Tibial artery (tissue), 4 donors: ENCODE data around the gene PROZ.

Source experiments
- DNase-seq, 2 donors: peaks; one replicate each; pipeline ENCODE4 v3.0.0-alpha.2; 2019
- H3K27ac ChIP-seq, 2 donors: fragments of 200-600 bp; sonication (generic) in 1 of 2; 1 replicate in 1 of 2; 2 replicates in 1 of 2; pipeline ENCODE4 v1.5.1; 2018 to 2019; ENCODE audit warnings: mild to moderate bottlenecking in 1 of 2
- H3K27me3 ChIP-seq, 2 donors: fragments of 200-600 bp; sonication (generic) in 1 of 2; one replicate each; pipeline versions ENCODE4 v1.5.1 to v1.6.0; 2016 to 2019
- H3K36me3 ChIP-seq, 3 donors: fragments of 200-600 bp; sonication (generic) in 2 of 3; one replicate each; pipeline ENCODE4 v1.5.1; 2016 to 2019; ENCODE audit warnings: mild to moderate bottlenecking in 2 of 3
- H3K4me1 ChIP-seq, 4 donors: fragments of 200-600 bp; sonication (generic) in 2 of 4; 1 replicate in 3 of 4; 2 replicates in 1 of 4; pipeline ENCODE4 v1.5.1; 2016 to 2019
- H3K4me3 ChIP-seq, 2 donors: fragments of 200-600 bp; sonication (generic) in 1 of 2; 1 replicate in 1 of 2; 2 replicates in 1 of 2; pipeline ENCODE4 v1.5.1; 2018 to 2019; ENCODE audit warnings: mild to moderate bottlenecking in 2 of 2
- H3K9me3 ChIP-seq, 3 donors: fragments of 200-600 bp; sonication (generic) in 1 of 3; one replicate each; pipeline ENCODE4 v1.5.1; 2016 to 2019
- CTCF ChIP-seq, 2 experiments: fragments of 200-600 bp in 1 of 2; fragments of 450-650 bp in 1 of 2; IDR thresholded peaks; one replicate each; pipeline ENCODE4 v1.5.1; 2017 to 2019; ENCODE audit warnings: antibody characterized with exemption in 2 of 2, mild to moderate bottlenecking in 1 of 2, moderate library complexity in 1 of 2
- intact Hi-C: fragments of 100-400 bp; cut with DNase I; formaldehyde crosslinking; loops from one replicate; pipeline ENCODE4 v1.15.0; 2023; ENCODE audit warnings: low total_unique reads

PROZ gene

GRCh38 chr13:113151745-113152690, 6.4 kb upstream of the PROZ start:
- H3K4me3 ChIP-seq = no peak overlapping the region
- no peak for TF ChIP-seq CTCF (IDR thresholded peaks at IDR 0.05)
- no peaks in the 10 kb centered on the region for H3K36me3 ChIP-seq
- H3K9me3 ChIP-seq = no peaks in the 10 kb centered on the region
- intact Hi-C loops = loop anchor here (10.0 kb wide), 2 partner anchors 53 to 117 kb away; partner anchors contain the start of genes CUL4A and PCID2
- DNase-seq = no peak
- no peak overlapping the region for H3K27ac ChIP-seq
- H3K27me3 ChIP-seq = no peaks in the 10 kb centered on the region
- H3K4me1 ChIP-seq = peaks cover 0 to 19% (median 8%) of the 10 kb centered on the region in 4 donors

DNA sequence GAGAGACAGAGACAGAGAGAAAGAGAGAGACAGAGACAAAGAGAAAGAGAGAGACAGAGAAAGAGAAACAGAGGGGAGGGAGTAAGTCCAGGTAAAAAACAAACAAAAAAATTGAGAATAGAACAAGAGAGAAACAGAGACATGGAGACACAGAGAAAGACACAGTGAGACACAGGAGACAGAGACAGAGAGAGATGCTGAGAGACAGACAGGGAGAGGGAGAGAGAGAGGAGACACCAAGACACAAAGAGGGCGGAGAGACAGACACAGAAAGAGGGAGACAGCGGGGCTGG, 5.8 kb upstream of the PROZ start:
- no peaks in the 10 kb centered on the region for H3K36me3 ChIP-seq
- intact Hi-C loops = loop anchor here (10.0 kb wide), 2 partner anchors 52 to 118 kb away; partner anchors contain the start of genes CUL4A and PCID2
- peak overlapping the region in 1 of 2 donors; percentile 48 for H3K4me3 ChIP-seq
- H3K27ac ChIP-seq = peak overlapping the region in 1 of 2 donors; percentile 83
- no peak for TF ChIP-seq CTCF (IDR thresholded peaks at IDR 0.05)
- H3K9me3 ChIP-seq = no peaks in the 10 kb centered on the region
- H3K27me3 ChIP-seq = no peaks in the 10 kb centered on the region
- no peak for DNase-seq
- H3K4me1 ChIP-seq = peaks cover 0 to 19% (median 8%) of the 10 kb centered on the region in 4 donors

GRCh38 chr13:113152984-113153809, 5.3 kb upstream of the PROZ start:
- H3K36me3 ChIP-seq = no peaks in the 10 kb centered on the region
- peak overlapping the region; percentile 73 to 83 for H3K27ac ChIP-seq
- H3K4me3 ChIP-seq = peak overlapping the region; percentile 48 to 57
- H3K9me3 ChIP-seq = no peaks in the 10 kb centered on the region
- no peak for TF ChIP-seq CTCF (IDR thresholded peaks at IDR 0.05)
- DNase-seq = peak in 1 of 2 donors; percentile 62
- intact Hi-C loops = loop anchor here (10.0 kb wide), 2 partner anchors 52 to 118 kb away; partner anchors contain the start of genes CUL4A and PCID2
- no peaks in the 10 kb centered on the region for H3K27me3 ChIP-seq
- peaks cover 0 to 19% (median 8%) of the 10 kb centered on the region in 4 donors for H3K4me1 ChIP-seq

GRCh38 chr13:113153810-113154748, 4.4 kb upstream of the PROZ start:
- Histone ChIP-seq H3K27ac (peak overlapping the region; percentile 73 to 83), H3K9me3 (no peaks in the 10 kb centered on the region), H3K4me1 (peaks cover 0 to 19% (median 8%) of the 10 kb centered on the region in 4 donors), H3K36me3 (no peaks in the 10 kb centered on the region), H3K4me3 (peak overlapping the region; percentile 48 to 57), H3K27me3 (peaks cover 0 to 2% of the 10 kb centered on the region in 2 donors)
- no peak for TF ChIP-seq CTCF (IDR thresholded peaks at IDR 0.05)
- intact Hi-C loops = loop anchor here (10.0 kb wide), 2 partner anchors 51 to 119 kb away; partner anchors contain the start of genes CUL4A and PCID2
- peak; percentile 80 to 89 for DNase-seq
